Activated naive CD8-positive, alpha-beta T cell treated with anti-CD3 and anti-CD28 coated beads, Interleukin-2, amount 50 U/mL, for 24 hours (primary cell): ENCODE measurements around the gene THRB.

Experiments used
- ATAC-seq: fragments of 150-1000 bp; cut with Tn5 transposase; one replicate; pipeline ENCODE4 v1.10.0; 2021
- DNase-seq: peaks from one replicate; pipeline ENCODE4 v3.0.0; 2021
- H3K27ac Mint-ChIP-seq: one replicate; pipeline ENCODE4 v1.8.0; 2021; ENCODE audit warnings: mild to moderate bottlenecking, mixed read lengths
- H3K27me3 Mint-ChIP-seq: one replicate; pipeline ENCODE4 v1.8.0; 2021; ENCODE audit warnings: mixed read lengths
- H3K36me3 Mint-ChIP-seq: one replicate; pipeline ENCODE4 v1.8.0; 2021; ENCODE audit warnings: low read depth, mixed read lengths
- H3K4me1 Mint-ChIP-seq: one replicate; pipeline ENCODE4 v1.8.0; 2021; ENCODE audit warnings: mixed read lengths
- H3K4me3 Mint-ChIP-seq: one replicate; pipeline ENCODE4 v1.8.0; 2021; ENCODE audit warnings: mild to moderate bottlenecking, moderate library complexity, mixed read lengths
- H3K9me3 Mint-ChIP-seq: one replicate; pipeline ENCODE4 v1.8.0; 2021; ENCODE audit warnings: mixed read lengths

THRB gene

GRCh38 chr3:24229468-24230221 is 265.0 kb downstream of the THRB start:
- H3K36me3 Mint-ChIP-seq: no peaks in the 10 kb centered on the region
- ATAC-seq (no peak), DNase-seq (no peak)
- H3K4me3 Mint-ChIP-seq: no peak overlapping the region
- H3K4me1 Mint-ChIP-seq: peaks cover 2% of the 10 kb centered on the region
- no peak overlapping the region for H3K27ac Mint-ChIP-seq
- H3K27me3 Mint-ChIP-seq: no peaks in the 10 kb centered on the region
- H3K9me3 Mint-ChIP-seq: no peaks in the 10 kb centered on the region

- no peak for ATAC-seq
- Mint-ChIP-seq H3K9me3 (no peaks in the 10 kb centered on the region), H3K27me3 (no peaks in the 10 kb centered on the region), H3K4me3 (no peak overlapping the region), H3K36me3 (no peaks in the 10 kb centered on the region), H3K27ac (no peak overlapping the region), H3K4me1 (peaks cover 2% of the 10 kb centered on the region)
- DNase-seq: no peak
These were observed 267.0 kb downstream of the THRB start for GRCh38 chr3:24227635-24228034.

- H3K9me3 Mint-ChIP-seq: no peaks in the 10 kb centered on the region
These were observed 268.3 kb downstream of the THRB start for GRCh38 chr3:24226397-24226796.

GRCh38 chr3:24225385-24225950 is 269.2 kb downstream of the THRB start:
- H3K4me1 Mint-ChIP-seq: peaks cover 2% of the 10 kb centered on the region
- no peak overlapping the region for H3K27ac Mint-ChIP-seq
- H3K36me3 Mint-ChIP-seq: no peaks in the 10 kb centered on the region
- DNase-seq: no peak
- ATAC-seq: no peak
- no peaks in the 10 kb centered on the region for H3K9me3 Mint-ChIP-seq
- H3K27me3 Mint-ChIP-seq: peaks cover 4% of the 10 kb centered on the region
- H3K4me3 Mint-ChIP-seq: no peak overlapping the region

More at GRCh38 chr3:24226397-24226796, 268.3 kb downstream of the THRB start:
- ATAC-seq (no peak), DNase-seq (no peak)
- peaks cover 2% of the 10 kb centered on the region for H3K4me1 Mint-ChIP-seq
- H3K27me3 Mint-ChIP-seq: peaks cover 4% of the 10 kb centered on the region
- no peaks in the 10 kb centered on the region for H3K36me3 Mint-ChIP-seq
- no peak overlapping the region for H3K4me3 Mint-ChIP-seq
- no peak overlapping the region for H3K27ac Mint-ChIP-seq

- Mint-ChIP-seq H3K4me1 (peaks cover 2% of the 10 kb centered on the region), H3K27me3 (peaks cover 4% of the 10 kb centered on the region), H3K4me3 (no peak overlapping the region), H3K36me3 (no peaks in the 10 kb centered on the region), H3K27ac (no peak overlapping the region), H3K9me3 (no peaks in the 10 kb centered on the region)
- DNase-seq: no peak
- ATAC-seq: no peak
These were observed 269.8 kb downstream of the THRB start for GRCh38 chr3:24224666-24225384.

GRCh38 chr3:24222165-24222805 is 272.4 kb downstream of the THRB start:
- DNase-seq: no peak
- H3K27me3 Mint-ChIP-seq: peaks cover 4% of the 10 kb centered on the region

GRCh38 chr3:24220859-24221657 is 273.6 kb downstream of the THRB start:
- DNase-seq (no peak), ATAC-seq (no peak)
- H3K9me3 Mint-ChIP-seq: no peaks in the 10 kb centered on the region
- peaks cover 2% of the 10 kb centered on the region for H3K4me1 Mint-ChIP-seq
- no peaks in the 10 kb centered on the region for H3K36me3 Mint-ChIP-seq
- H3K4me3 Mint-ChIP-seq: no peak overlapping the region
- H3K27ac Mint-ChIP-seq: no peak overlapping the region
- H3K27me3 Mint-ChIP-seq: peaks cover 4% of the 10 kb centered on the region

More at GRCh38 chr3:24222165-24222805, 272.4 kb downstream of the THRB start:
- Mint-ChIP-seq H3K4me3 (no peak overlapping the region), H3K27ac (no peak overlapping the region), H3K4me1 (peaks cover 2% of the 10 kb centered on the region), H3K36me3 (no peaks in the 10 kb centered on the region), H3K9me3 (no peaks in the 10 kb centered on the region)
- no peak for ATAC-seq

- Mint-ChIP-seq H3K36me3 (no peaks in the 10 kb centered on the region), H3K27ac (no peak overlapping the region), H3K9me3 (no peaks in the 10 kb centered on the region), H3K27me3 (no peaks in the 10 kb centered on the region), H3K4me1 (no peaks in the 10 kb centered on the region), H3K4me3 (no peak overlapping the region)
- DNase-seq (no peak), ATAC-seq (no peak)
These were observed 279.1 kb downstream of the THRB start for GRCh38 chr3:24215502-24215901.

- Mint-ChIP-seq H3K4me3 (no peak overlapping the region), H3K27me3 (no peaks in the 10 kb centered on the region), H3K27ac (no peak overlapping the region), H3K9me3 (no peaks in the 10 kb centered on the region), H3K36me3 (no peaks in the 10 kb centered on the region), H3K4me1 (no peaks in the 10 kb centered on the region)
- no peak for ATAC-seq
- no peak for DNase-seq
These were observed 283.3 kb downstream of the THRB start for GRCh38 chr3:24211381-24211780.

- H3K27me3 Mint-ChIP-seq: peaks cover 10% of the 10 kb centered on the region
- H3K4me1 Mint-ChIP-seq: no peaks in the 10 kb centered on the region
- no peaks in the 10 kb centered on the region for H3K9me3 Mint-ChIP-seq
- H3K4me3 Mint-ChIP-seq: no peak overlapping the region
- no peak overlapping the region for H3K27ac Mint-ChIP-seq
- DNase-seq (no peak), ATAC-seq (no peak)
- H3K36me3 Mint-ChIP-seq: no peaks in the 10 kb centered on the region
These were observed 292.6 kb downstream of the THRB start for GRCh38 chr3:24202071-24202470.

GRCh38 chr3:24201301-24201700 is 293.3 kb downstream of the THRB start:
- no peaks in the 10 kb centered on the region for H3K9me3 Mint-ChIP-seq
- H3K4me3 Mint-ChIP-seq: no peak overlapping the region
- DNase-seq: no peak
- H3K27me3 Mint-ChIP-seq: peaks cover 16% of the 10 kb centered on the region
- H3K4me1 Mint-ChIP-seq: no peaks in the 10 kb centered on the region
- no peak overlapping the region for H3K27ac Mint-ChIP-seq
- H3K36me3 Mint-ChIP-seq: no peaks in the 10 kb centered on the region
- ATAC-seq: no peak

GRCh38 chr3:24199775-24200247 is 294.8 kb downstream of the THRB start:
- Mint-ChIP-seq H3K27me3 (peaks cover 13% of the 10 kb centered on the region), H3K4me3 (no peak overlapping the region), H3K4me1 (no peaks in the 10 kb centered on the region), H3K36me3 (no peaks in the 10 kb centered on the region), H3K27ac (no peak overlapping the region), H3K9me3 (no peaks in the 10 kb centered on the region)
- DNase-seq (no peak), ATAC-seq (no peak)

GRCh38 chr3:24199300-24199699 is 295.4 kb downstream of the THRB start:
- Mint-ChIP-seq H3K9me3 (no peaks in the 10 kb centered on the region), H3K27ac (no peak overlapping the region), H3K36me3 (no peaks in the 10 kb centered on the region), H3K4me3 (no peak overlapping the region), H3K27me3 (peaks cover 13% of the 10 kb centered on the region), H3K4me1 (no peaks in the 10 kb centered on the region)
- ATAC-seq (no peak), DNase-seq (no peak)

GRCh38 chr3:24198728-24199127 is 295.9 kb downstream of the THRB start:
- Mint-ChIP-seq H3K36me3 (no peaks in the 10 kb centered on the region), H3K4me1 (no peaks in the 10 kb centered on the region), H3K27ac (no peak overlapping the region), H3K27me3 (peaks cover 15% of the 10 kb centered on the region), H3K9me3 (no peaks in the 10 kb centered on the region), H3K4me3 (no peak overlapping the region)
- ATAC-seq (no peak), DNase-seq (no peak)
